K562 (cell line): Measurements from ENCODE around the gene TPPP. TPM values are rescaled to one million over a fixed set of nuclear protein-coding genes. Genes with fewer than 3 reads are reported as not detected.

Experiments used
- ATAC-seq: fragments of 200-7000 bp; cut with Tn5 transposase; 3 replicates; pipeline ENCODE4 v1.9.1; 2020; ENCODE audit warnings: moderate library complexity
- BruUV-seq: library from RNA; stranded (reverse); fragments of 400-500 nt; replicated peaks from 2 replicates; lab custom pipeline; 2021; lab: Mats Ljungman, UMichigan
- CTCF ChIA-PET: fragments of 300-600 bp; formaldehyde crosslinking; extraction: SDS; loops from one replicate; lab custom pipeline; 2021; ENCODE audit warnings: low intra/inter-chr PET ratio; lab: Yijun Ruan, JAX
- POLR2A ChIA-PET: fragments of 300-600, 350-650 bp; sonication (Branson Sonifier 250); formaldehyde crosslinking; extraction: SDS; loops from one replicate; lab custom pipeline; 2021; ENCODE audit warnings: antibody characterized with exemption, inconsistent platforms; lab: Yijun Ruan, JAX
- DNase-seq, 4 experiments: peaks; one replicate each; pipeline versions ENCODE4 v3.0.0 to v3.0.0-alpha.2; 2011 to 2018; ENCODE audit warnings: low spot score in 3 of 4, mixed read lengths in 3 of 4; ENCODE audit errors: extremely low read depth in 1 of 4
- FAIRE-seq: peaks from 2 replicates; lab custom pipeline; 2011; peaks lifted over from hg19 to GRCh38; lab: Jason Lieb, UNC
- H2AFZ ChIP-seq: 2 replicates; pipeline ENCODE4 v1.6.0; 2011; ENCODE audit warnings: low read depth, low read length, control low read depth, inconsistent platforms
- H3K27ac ChIP-seq: fragments of 200-600 bp; 3 replicates; pipeline ENCODE4 v1.8.0; 2011; ENCODE audit warnings: low read depth, mild to moderate bottlenecking, control low read depth, inconsistent platforms, low read length, moderate library complexity, mixed read lengths; ENCODE audit errors: extremely low read depth
- H3K27me3 ChIP-seq, 2 experiments: fragments of 300-600 bp in 1 of 2; 2 replicates in 1 of 2; 3 replicates in 1 of 2; pipeline versions ENCODE4 v1.6.0 to v1.8.0; 2011; ENCODE audit warnings: inconsistent platforms in 2 of 2, low read length in 2 of 2, mild to moderate bottlenecking in 1 of 2, mixed read lengths in 1 of 2, moderate library complexity in 1 of 2; ENCODE audit not compliant: control insufficient read depth in 2 of 2, insufficient read depth in 2 of 2
- H3K36me3 ChIP-seq: fragments of 300-600 bp; 3 replicates; pipeline ENCODE4 v1.8.0; 2011; ENCODE audit warnings: mild to moderate bottlenecking, low read length, inconsistent platforms; ENCODE audit not compliant: control insufficient read depth, insufficient read depth
- H3K4me1 ChIP-seq, 2 experiments: fragments of 200-600 bp in 1 of 2; replicated peaks in 1 of 2; 2 replicates in 1 of 2; 3 replicates in 1 of 2; pipeline versions ENCODE4 v1.5.1 to v1.8.0; 2011; ENCODE audit warnings: inconsistent platforms in 2 of 2, low read length in 2 of 2, mild to moderate bottlenecking in 1 of 2, mixed read lengths in 1 of 2, moderate library complexity in 1 of 2; ENCODE audit not compliant: control insufficient read depth in 2 of 2, insufficient read depth in 2 of 2
- H3K4me2 ChIP-seq: 2 replicates; pipeline ENCODE4 v1.6.1; 2011; ENCODE audit warnings: low read length, control low read depth, inconsistent platforms, mixed read lengths; ENCODE audit not compliant: insufficient read depth
- H3K4me3 ChIP-seq: fragments of 200-600 bp; sonication (generic), shearing (Covaris generic); 2 replicates; pipeline ENCODE4 v1.5.1; 2016; ENCODE audit warnings: control low read depth, inconsistent platforms
- H3K79me2 ChIP-seq: fragments of 200-600 bp; 3 replicates; pipeline ENCODE4 v1.8.0; 2011; ENCODE audit warnings: low read length, inconsistent platforms; ENCODE audit not compliant: control insufficient read depth, insufficient read depth
- H3K9ac ChIP-seq, 2 experiments: 2 replicates each; pipeline versions ENCODE4 v1.6.0 to v1.6.1; 2011; ENCODE audit warnings: low read depth in 2 of 2, low read length in 2 of 2, control low read depth in 1 of 2, inconsistent platforms in 1 of 2, mild to moderate bottlenecking in 1 of 2, mixed read lengths in 1 of 2; ENCODE audit not compliant: insufficient read depth in 1 of 2
- H3K9me1 ChIP-seq: one replicate; pipeline ENCODE4 v1.6.0; 2011; ENCODE audit warnings: inconsistent platforms, mild to moderate bottlenecking, low read length, moderate library complexity; ENCODE audit not compliant: control insufficient read depth, insufficient read depth
- H3K9me3 ChIP-seq: replicated peaks from 2 replicates; pipeline ENCODE4 v1.5.1; 2011; ENCODE audit warnings: low read depth, low read length, inconsistent platforms; ENCODE audit not compliant: control insufficient read depth, insufficient read depth
- H4K20me1 ChIP-seq: replicated peaks from 2 replicates; pipeline ENCODE4 v1.6.1; 2011; ENCODE audit warnings: low read length, inconsistent platforms, mixed read lengths; ENCODE audit not compliant: control insufficient read depth, insufficient read depth
- BHLHE40 ChIP-seq: IDR thresholded peaks from 2 replicates; pipeline ENCODE4 v1.6.1; 2011; ENCODE audit warnings: low read length, improper control_type of control experiment
- BRD4 ChIP-seq: fragments of 200-600 bp; sonication (generic); IDR thresholded peaks from 2 replicates; pipeline ENCODE4 v1.6.1; 2017; ENCODE audit warnings: inconsistent platforms
- DIDO1 ChIP-seq: fragments of 450-650 bp; IDR thresholded peaks from 2 replicates; pipeline ENCODE4 v1.6.1; 2016; ENCODE audit warnings: low read depth, missing biosample characterization, missing genetic modification characterization
- EGR1 ChIP-seq: fragments of 450-650 bp; conservative IDR thresholded peaks from 2 replicates; pipeline ENCODE4 v1.6.1; 2017; ENCODE audit warnings: mild to moderate bottlenecking
- HDAC3 ChIP-seq: fragments of 450-650 bp; IDR thresholded peaks from 2 replicates; pipeline ENCODE4 v1.6.1; 2018; ENCODE audit warnings: borderline replicate concordance, mild to moderate bottlenecking, moderate library complexity; ENCODE audit not compliant: partially characterized antibody
- HOXB6 ChIP-seq: fragments of 250-450 bp; sonication (Bioruptor Pico); IDR thresholded peaks from 2 replicates; pipeline ENCODE4 v1.5.1; 2022; ENCODE audit warnings: mild to moderate bottlenecking, borderline replicate concordance
- OTX1 ChIP-seq: fragments of 450-650 bp; formaldehyde crosslinking; IDR thresholded peaks from 2 replicates; pipeline ENCODE4 v1.4.0; 2022; ENCODE audit warnings: mild to moderate bottlenecking
- RB1 ChIP-seq: fragments of 450-650 bp; IDR thresholded peaks from 2 replicates; pipeline ENCODE4 v1.6.1; 2017; ENCODE audit warnings: low read depth, mild to moderate bottlenecking
- RBM34 ChIP-seq: fragments of 200-400 bp; formaldehyde crosslinking; IDR thresholded peaks from 2 replicates; pipeline ENCODE4 v1.6.1; 2018; ENCODE audit warnings: low read length, borderline replicate concordance; ENCODE audit not compliant: insufficient read depth
- SMARCA4 ChIP-seq: fragments of 450-650 bp; IDR thresholded peaks from 2 replicates; pipeline ENCODE4 v1.6.1; 2016
- ZNF140 ChIP-seq: fragments of 250-450 bp; sonication (Bioruptor Pico); IDR thresholded peaks from 2 replicates; pipeline ENCODE4 v1.8.0; 2021; ENCODE audit warnings: moderate library complexity, mild to moderate bottlenecking, inconsistent platforms
- ZNF274 ChIP-seq: IDR thresholded peaks from 2 replicates; pipeline ENCODE4 v1.6.1; 2011; ENCODE audit warnings: low read depth, mild to moderate bottlenecking, low read length, moderate library complexity, borderline replicate concordance
- WGBS: fragments of 100-300 bp; shearing (Covaris generic); methylation state at CpG from one replicate; pipeline ENCODE4 v1.1.6; 2016; ENCODE audit warnings: low coverage, mixed read lengths; ENCODE audit not compliant: insufficient coverage; ENCODE audit errors: missing lambda C conversion rate; 5-methylcytosine and 5-hydroxymethylcytosine counted together
- in situ Hi-C: fragments of 300-500 bp; cut with MboI; formaldehyde crosslinking; loops from 4 replicates; pipeline ENCODE4 v1.15.0; 2018; ENCODE audit warnings: inconsistent platforms, mixed read lengths
- intact Hi-C: fragments of 100-400 bp; cut with micrococcal nuclease; formaldehyde crosslinking; loops from 2 replicates; pipeline ENCODE4 v1.14.2; 2022
- polyA plus RNA-seq, 8 experiments: library from polyadenylated mRNA; depleted of rRNA in 4 of 8; stranded (reverse) in 5 of 8; unstranded in 3 of 8; fragments of >200 nt; fragmentation: Nextera tagmentation in 2 of 8; fragmentation: Illumina TruSeq in 1 of 8; extraction: Ambion mirVana in 2 of 8; extraction: Trizol in 1 of 8; gene quantifications; 2 replicates each; pipeline versions ENCODE4 v1.2.1 to v1.2.3, GENCODE V29; 2011 to 2014; ENCODE audit warnings: inconsistent platforms in 1 of 8, missing spikeins in 1 of 8
- total RNA-seq, 7 experiments: library from RNA; depleted of rRNA in 6 of 7; stranded (reverse); fragments of >200 nt in 6 of 7; fragmentation: Illumina TruSeq in 2 of 7; extraction: Trizol in 2 of 7; gene quantifications; 2 replicates each; pipeline versions ENCODE4 v1.2.1 to v1.2.3, GENCODE V29; 2011 to 2021; ENCODE audit warnings: low replicate concordance in 1 of 7
- TF ChIP-seq, protein P1 (sequence below): fragments of 450-650 bp; formaldehyde crosslinking; IDR thresholded peaks from 2 replicates; pipeline ENCODE4 v1.4.0; 2022; ENCODE audit warnings: mild to moderate bottlenecking, moderate library complexity
- TF ChIP-seq, protein P2 (sequence below): sonication (generic); formaldehyde crosslinking; IDR thresholded peaks from 2 replicates; pipeline ENCODE4 v1.8.1; 2022; ENCODE audit warnings: missing genetic modification reagents
- TF ChIP-seq, protein P3 (sequence below): fragments of 250-450 bp; sonication (Bioruptor Pico); IDR thresholded peaks from 2 replicates; pipeline ENCODE4 v1.8.0; 2022; ENCODE audit warnings: moderate library complexity, mild to moderate bottlenecking, inconsistent platforms
- TF ChIP-seq, protein P4 (sequence below): sonication (generic); formaldehyde crosslinking; IDR thresholded peaks from 2 replicates; pipeline ENCODE4 v1.8.0; 2022; ENCODE audit warnings: missing genetic modification reagents, mild to moderate bottlenecking, borderline replicate concordance

Gene TPPP
- total and polyA plus RNA-seq, 9 of the 15 experiments (the other 6 are each of a cell fraction or from before 2014, with no cell fraction given): 0.01 to 0.07 (median 0.03) TPM; not detected in 6

DNA sequence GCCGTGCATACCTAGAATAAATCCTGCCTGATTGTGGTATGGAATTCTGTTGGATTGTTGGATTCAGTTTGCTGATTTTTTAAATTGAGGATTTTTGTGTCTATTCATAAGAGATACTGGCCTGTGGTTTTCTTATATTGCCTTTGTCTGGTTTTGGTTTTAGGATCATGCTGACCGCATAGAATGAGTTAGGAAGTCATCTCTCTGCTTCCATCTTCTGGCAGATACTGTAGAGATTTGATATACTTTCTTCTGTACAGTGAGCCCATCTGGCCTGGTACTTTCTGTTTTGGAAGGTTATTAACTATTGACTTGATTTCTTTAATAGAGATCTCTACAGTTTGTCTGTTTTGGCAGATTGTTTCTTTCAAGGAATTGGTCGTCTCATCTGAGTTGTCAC is 66.3 kb downstream of the TPPP start (continued):
- TF ChIP-seq HOXB6 (CRISPR knock-in tag) (no peak), SMARCA4 (no peak)
- TF ChIP-seq, protein P1, sequence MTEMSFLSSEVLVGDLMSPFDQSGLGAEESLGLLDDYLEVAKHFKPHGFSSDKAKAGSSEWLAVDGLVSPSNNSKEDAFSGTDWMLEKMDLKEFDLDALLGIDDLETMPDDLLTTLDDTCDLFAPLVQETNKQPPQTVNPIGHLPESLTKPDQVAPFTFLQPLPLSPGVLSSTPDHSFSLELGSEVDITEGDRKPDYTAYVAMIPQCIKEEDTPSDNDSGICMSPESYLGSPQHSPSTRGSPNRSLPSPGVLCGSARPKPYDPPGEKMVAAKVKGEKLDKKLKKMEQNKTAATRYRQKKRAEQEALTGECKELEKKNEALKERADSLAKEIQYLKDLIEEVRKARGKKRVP: no peak
- TF ChIP-seq, all 486 proteins: peak for 0

DNA sequence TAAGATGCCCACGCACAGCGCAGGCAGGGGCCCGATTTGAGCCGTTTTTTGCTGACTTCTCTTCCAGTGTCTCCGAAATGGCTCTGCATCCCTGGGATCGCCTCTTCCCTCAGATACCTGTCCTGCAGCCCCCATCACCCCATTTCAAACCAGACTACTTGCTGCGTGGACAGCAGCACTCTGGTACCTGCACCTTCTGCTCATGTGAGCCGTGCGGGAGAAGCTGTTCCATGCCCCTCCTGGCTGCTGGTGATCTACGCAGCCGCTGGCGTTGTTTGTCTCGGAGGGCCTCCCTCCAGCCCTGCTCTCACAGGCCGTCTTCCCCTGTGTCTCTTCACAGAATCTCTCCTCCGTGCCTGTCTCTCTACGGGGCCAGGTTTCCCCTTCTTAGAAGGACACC is 67.6 kb downstream of the TPPP start:
- Histone ChIP-seq H3K4me3 (no peak overlapping the region), H3K36me3 (peaks cover 83% of the 10 kb centered on the region), H3K79me2 (peaks cover 5% of the 10 kb centered on the region; the same call in 2 of the 3 replicates), H3K9me1 (no peaks in the 10 kb centered on the region), H3K4me1 (peaks cover 0 to 10% of the 10 kb centered on the region in 2 experiments; a peak in 1 of 5 replicates), H3K27ac (no peak overlapping the region), H3K9me3 (no peaks in the 10 kb centered on the region), H3K4me2 (no peak overlapping the region), H3K27me3 (no peaks in the 10 kb centered on the region), H2AFZ (no peak overlapping the region), H3K9ac (no peak overlapping the region), H4K20me1 (peaks cover 3% of the 10 kb centered on the region; the same call in 1 of the 2 replicates)
- ChIA-PET CTCF (no interaction called here), POLR2A (no interaction called here)
- FAIRE-seq (no peak), DNase-seq (no peak), ATAC-seq (no peak)
- no TSS peak for BruUV-seq
- intact Hi-C loops (no loop called here), in situ Hi-C loops (no loop called here)
- 97% methylated on average over 15 of the region's 16 CpGs for WGBS
- TF ChIP-seq, protein P2, sequence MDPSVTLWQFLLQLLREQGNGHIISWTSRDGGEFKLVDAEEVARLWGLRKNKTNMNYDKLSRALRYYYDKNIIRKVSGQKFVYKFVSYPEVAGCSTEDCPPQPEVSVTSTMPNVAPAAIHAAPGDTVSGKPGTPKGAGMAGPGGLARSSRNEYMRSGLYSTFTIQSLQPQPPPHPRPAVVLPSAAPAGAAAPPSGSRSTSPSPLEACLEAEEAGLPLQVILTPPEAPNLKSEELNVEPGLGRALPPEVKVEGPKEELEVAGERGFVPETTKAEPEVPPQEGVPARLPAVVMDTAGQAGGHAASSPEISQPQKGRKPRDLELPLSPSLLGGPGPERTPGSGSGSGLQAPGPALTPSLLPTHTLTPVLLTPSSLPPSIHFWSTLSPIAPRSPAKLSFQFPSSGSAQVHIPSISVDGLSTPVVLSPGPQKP (CRISPR knock-in tag): no peak
- TF ChIP-seq, protein P3, sequence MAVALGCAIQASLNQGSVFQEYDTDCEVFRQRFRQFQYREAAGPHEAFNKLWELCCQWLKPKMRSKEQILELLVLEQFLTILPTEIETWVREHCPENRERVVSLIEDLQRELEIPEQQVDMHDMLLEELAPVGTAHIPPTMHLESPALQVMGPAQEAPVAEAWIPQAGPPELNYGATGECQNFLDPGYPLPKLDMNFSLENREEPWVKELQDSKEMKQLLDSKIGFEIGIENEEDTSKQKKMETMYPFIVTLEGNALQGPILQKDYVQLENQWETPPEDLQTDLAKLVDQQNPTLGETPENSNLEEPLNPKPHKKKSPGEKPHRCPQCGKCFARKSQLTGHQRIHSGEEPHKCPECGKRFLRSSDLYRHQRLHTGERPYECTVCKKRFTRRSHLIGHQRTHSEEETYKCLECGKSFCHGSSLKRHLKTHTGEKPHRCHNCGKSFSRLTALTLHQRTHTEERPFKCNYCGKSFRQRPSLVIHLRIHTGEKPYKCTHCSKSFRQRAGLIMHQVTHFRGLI (CRISPR knock-in tag): no peak
- TF ChIP-seq OTX1 (no peak), HDAC3 (no peak), EGR1 (no peak), RBM34 (no peak), BRD4 (no peak), BHLHE40 (no peak), RB1 (no peak), ZNF274 (no peak), DIDO1 (tag) (no peak), ZNF140 (no peak)
- TF ChIP-seq, protein P4, sequence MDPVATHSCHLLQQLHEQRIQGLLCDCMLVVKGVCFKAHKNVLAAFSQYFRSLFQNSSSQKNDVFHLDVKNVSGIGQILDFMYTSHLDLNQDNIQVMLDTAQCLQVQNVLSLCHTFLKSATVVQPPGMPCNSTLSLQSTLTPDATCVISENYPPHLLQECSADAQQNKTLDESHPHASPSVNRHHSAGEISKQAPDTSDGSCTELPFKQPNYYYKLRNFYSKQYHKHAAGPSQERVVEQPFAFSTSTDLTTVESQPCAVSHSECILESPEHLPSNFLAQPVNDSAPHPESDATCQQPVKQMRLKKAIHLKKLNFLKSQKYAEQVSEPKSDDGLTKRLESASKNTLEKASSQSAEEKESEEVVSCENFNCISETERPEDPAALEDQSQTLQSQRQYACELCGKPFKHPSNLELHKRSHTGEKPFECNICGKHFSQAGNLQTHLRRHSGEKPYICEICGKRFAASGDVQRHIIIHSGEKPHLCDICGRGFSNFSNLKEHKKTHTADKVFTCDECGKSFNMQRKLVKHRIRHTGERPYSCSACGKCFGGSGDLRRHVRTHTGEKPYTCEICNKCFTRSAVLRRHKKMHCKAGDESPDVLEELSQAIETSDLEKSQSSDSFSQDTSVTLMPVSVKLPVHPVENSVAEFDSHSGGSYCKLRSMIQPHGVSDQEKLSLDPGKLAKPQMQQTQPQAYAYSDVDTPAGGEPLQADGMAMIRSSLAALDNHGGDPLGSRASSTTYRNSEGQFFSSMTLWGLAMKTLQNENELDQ (CRISPR knock-in tag): no peak
